NB4 (cell line): Measurements from ENCODE around the gene SHFL.

ENCODE experiments used
- CTCF ChIP-seq: IDR thresholded peaks from one replicate; pipeline ENCODE4 v1.5.1; 2012; ENCODE audit warnings: low read depth, low read length
- POLR2A ChIP-seq: IDR thresholded peaks from 2 replicates; pipeline ENCODE4 v1.6.1; 2011; ENCODE audit warnings: mild to moderate bottlenecking; ENCODE audit not compliant: insufficient read length; ENCODE audit errors: extremely low read depth
- TF ChIP-seq, protein P1 (sequence below): IDR thresholded peaks from 2 replicates; pipeline ENCODE4 v1.6.1; 2011; ENCODE audit warnings: low read depth, low read length

DNA sequence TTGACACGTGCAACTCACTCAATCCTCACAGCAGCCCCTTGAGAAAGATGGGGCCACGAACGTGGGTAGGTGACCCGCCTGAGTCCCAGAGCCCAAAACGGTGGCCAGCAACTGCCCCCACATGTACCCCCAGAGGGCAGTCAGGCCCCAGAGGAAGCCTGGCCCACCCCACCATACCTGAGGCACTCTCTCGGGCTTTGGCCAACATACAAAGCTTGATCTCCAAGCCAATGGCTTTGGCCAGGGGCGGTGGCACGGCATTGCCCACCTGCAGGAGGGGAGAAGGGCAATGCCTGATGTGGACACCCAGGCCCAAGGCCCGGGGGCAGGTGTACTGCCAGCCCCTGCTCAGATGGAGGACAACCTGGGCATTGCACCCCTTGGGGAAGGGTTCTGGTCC, 47.9 kb downstream of the SHFL start:
- TF ChIP-seq POLR2A = no peak
- TF ChIP-seq, protein P1, sequence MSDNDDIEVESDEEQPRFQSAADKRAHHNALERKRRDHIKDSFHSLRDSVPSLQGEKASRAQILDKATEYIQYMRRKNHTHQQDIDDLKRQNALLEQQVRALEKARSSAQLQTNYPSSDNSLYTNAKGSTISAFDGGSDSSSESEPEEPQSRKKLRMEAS = no peak
- TF ChIP-seq CTCF = no peak
